K562 (cell line): ENCODE results near the gene NRF1. TPM values are rescaled to one million over a fixed set of nuclear protein-coding genes. Genes with fewer than 3 reads are reported as not detected.
A peak's percentile ranks its signal among the peaks of the same experiment; 100 is the strongest.

Experiments
- CBX3 ChIP-seq, 2 experiments: IDR thresholded peaks; 1 replicate in 1 of 2; 2 replicates in 1 of 2; pipeline ENCODE4 v1.6.1; 2012; ENCODE audit warnings: inconsistent platforms in 2 of 2, low read length in 2 of 2, borderline replicate concordance in 1 of 2, control low read depth in 1 of 2
- CHD4 ChIP-seq: fragments of 200-600 bp; sonication (generic); IDR thresholded peaks from 3 replicates; pipeline ENCODE4 v1.6.1; 2012; ENCODE audit warnings: low read depth, mild to moderate bottlenecking, mixed read lengths, low read length, inconsistent platforms; ENCODE audit not compliant: insufficient read depth, insufficient replicate concordance, poor library complexity, severe bottlenecking
- CREM ChIP-seq: IDR thresholded peaks from 2 replicates; pipeline ENCODE4 v1.6.1; 2014; ENCODE audit warnings: antibody characterized with exemption, low read depth
- DLX4 ChIP-seq: fragments of 250-450 bp; sonication (Bioruptor Pico); IDR thresholded peaks from 2 replicates; pipeline ENCODE4 v1.6.1; 2021; ENCODE audit warnings: mild to moderate bottlenecking
- E2F5 ChIP-seq: sonication (generic); formaldehyde crosslinking; IDR thresholded peaks from 2 replicates; pipeline ENCODE4 v1.8.0; 2022; ENCODE audit warnings: mild to moderate bottlenecking, missing genetic modification reagents
- ETV1 ChIP-seq: fragments of 450-650 bp; conservative IDR thresholded peaks from 2 replicates; pipeline ENCODE4 v1.6.1; 2016; ENCODE audit warnings: missing genetic modification characterization, control low read depth, low read depth, missing compliant biosample characterization
- FOXA1 ChIP-seq: fragments of 450-650 bp; IDR thresholded peaks from 2 replicates; pipeline ENCODE4 v1.6.1; 2016; ENCODE audit warnings: mild to moderate bottlenecking, borderline replicate concordance
- FOXK2 ChIP-seq, 2 experiments: fragments of 450-650 bp; IDR thresholded peaks in 1 of 2; conservative IDR thresholded peaks in 1 of 2; 2 replicates each; pipeline ENCODE4 v1.6.1; 2016; ENCODE audit warnings: low read depth in 2 of 2, mild to moderate bottlenecking in 1 of 2
- FOXO4 ChIP-seq: fragments of 450-650 bp; formaldehyde crosslinking; IDR thresholded peaks from 2 replicates; pipeline ENCODE4 v1.4.0; 2020; ENCODE audit warnings: mild to moderate bottlenecking, moderate library complexity
- ILK ChIP-seq: fragments of 450-650 bp; IDR thresholded peaks from 2 replicates; pipeline ENCODE4 v1.6.1; 2016; ENCODE audit warnings: missing genetic modification characterization, low read depth, mild to moderate bottlenecking, missing compliant biosample characterization, moderate library complexity, borderline replicate concordance
- MTA1 ChIP-seq: fragments of 450-650 bp; IDR thresholded peaks from 2 replicates; pipeline ENCODE4 v1.6.1; 2017; ENCODE audit warnings: borderline replicate concordance
- NFIX ChIP-seq: fragments of 250-450 bp; sonication (Bioruptor Pico); IDR thresholded peaks from 2 replicates; pipeline ENCODE4 v1.4.0; 2020; ENCODE audit warnings: low read depth, mild to moderate bottlenecking, moderate library complexity
- NFRKB ChIP-seq: fragments of 450-650 bp; IDR thresholded peaks from 2 replicates; pipeline ENCODE4 v1.6.1; 2016; ENCODE audit warnings: low read depth
- POU5F1 ChIP-seq: fragments of 150-350 bp; IDR thresholded peaks from 2 replicates; pipeline ENCODE4 v1.6.1; 2014; ENCODE audit warnings: borderline replicate concordance, low read length, low read depth, mild to moderate bottlenecking; ENCODE audit not compliant: partially characterized antibody
- SMARCB1 ChIP-seq: IDR thresholded peaks from 2 replicates; pipeline ENCODE4 v1.6.1; 2011; ENCODE audit warnings: improper control_type of control experiment, low read depth; ENCODE audit not compliant: insufficient read length
- STAT6 ChIP-seq: sonication (generic); formaldehyde crosslinking; IDR thresholded peaks from 2 replicates; pipeline ENCODE4 v1.8.1; 2023; ENCODE audit warnings: mild to moderate bottlenecking, missing genetic modification reagents
- ZNF449 ChIP-seq: fragments of 250-450 bp; sonication (Bioruptor Pico); IDR thresholded peaks from 2 replicates; pipeline ENCODE4 v1.8.0; 2022; ENCODE audit warnings: moderate library complexity, mild to moderate bottlenecking, inconsistent platforms
- ZNF75A ChIP-seq: fragments of 450-650 bp; formaldehyde crosslinking; IDR thresholded peaks from 2 replicates; pipeline ENCODE4 v1.4.0; 2020; ENCODE audit warnings: mild to moderate bottlenecking
- polyA plus RNA-seq, 8 experiments: library from polyadenylated mRNA; depleted of rRNA in 4 of 8; stranded (reverse) in 5 of 8; unstranded in 3 of 8; fragments of >200 nt; fragmentation: Nextera tagmentation in 2 of 8; fragmentation: Illumina TruSeq in 1 of 8; extraction: Ambion mirVana in 2 of 8; extraction: Trizol in 1 of 8; gene quantifications; 2 replicates each; pipeline versions ENCODE4 v1.2.1 to v1.2.3, GENCODE V29; 2011 to 2014; ENCODE audit warnings: inconsistent platforms in 1 of 8, missing spikeins in 1 of 8
- total RNA-seq, 7 experiments: library from RNA; depleted of rRNA in 6 of 7; stranded (reverse); fragments of >200 nt in 6 of 7; fragmentation: Illumina TruSeq in 2 of 7; extraction: Trizol in 2 of 7; gene quantifications; 2 replicates each; pipeline versions ENCODE4 v1.2.1 to v1.2.3, GENCODE V29; 2011 to 2021; ENCODE audit warnings: low replicate concordance in 1 of 7

Gene NRF1
- total and polyA plus RNA-seq, 9 of the 15 experiments (the other 6 are each of a cell fraction or from before 2014, with no cell fraction given): 8.6 to 28.8 (median 20.3) TPM

GRCh38 chr7:129768614-129769399, 157.3 kb downstream of the NRF1 start (continued):
- TF ChIP-seq STAT6 (CRISPR knock-in tag) (no peak), FOXA1 (no peak), ILK (no peak), POU5F1 (no peak), ZNF449 (CRISPR knock-in tag) (no peak), NFRKB (peak; percentile 82), NFIX (CRISPR knock-in tag) (no peak), FOXO4 (CRISPR knock-in tag) (no peak), CBX3 (IDR thresholded peaks at IDR 0.05; ENCODE audit: borderline replicate concordance in 1 of 2, low read length in 2 of 2) (peak in 1 of 2 experiments; percentile 12; a peak in 1 of 3 replicates), CREM (0 out of 2 replicates have a peak, but pooled peaks have one; percentile 36), MTA1 (peak; percentile 44; the same call in 1 of the 2 replicates), ZNF75A (CRISPR knock-in tag) (no peak), SMARCB1 (no peak), E2F5 (CRISPR knock-in tag) (no peak), FOXK2 (conservative IDR thresholded peaks at IDR 0.05 in 1 of 2, IDR thresholded peaks at IDR 0.05 in 1 of 2; ENCODE audit: low read depth in 2 of 2) (peak in 1 of 2 experiments; percentile 31; a peak in 1 of 4 replicates), ETV1 (tag) (no peak), DLX4 (no peak), CHD4 (no peak)
